ENCODE results near the gene TUBG1.

The TUBG1 gene

GRCh38 chr17:42609182-42609813 lies at the start of gene TUBG1, which contains the start of gene RETREG3:
TUBG1 (plus strand) TSS chr17:42609683; CDS start chr17:42609738, 55 bp downstream.
RETREG3 (minus strand) TSS chr17:42609374; CDS start chr17:42609324, 50 bp downstream.
- peak; percentile 99 for DNase-seq (ENCODE audit: low read depth)

- no peak for DNase-seq (ENCODE audit: low read depth)
These were observed 49.2 kb upstream of the TUBG1 start for GRCh38 chr17:42560246-42560645.

GRCh38 chr17:42561897-42562387 lies 47.5 kb upstream of the TUBG1 start, which contains the start of gene COASY:
COASY (plus strand) TSS chr17:42562148; CDS start chr17:42562623, 475 bp downstream.
- peak; percentile 85 for DNase-seq (ENCODE audit: low read depth)

- no peak for DNase-seq (ENCODE audit: low read depth)
These were observed 46.9 kb upstream of the TUBG1 start for GRCh38 chr17:42562388-42563142.

GRCh38 chr17:42563143-42563509 lies 46.4 kb upstream of the TUBG1 start:
- no peak for DNase-seq (ENCODE audit: low read depth)

- no peak for DNase-seq (ENCODE audit: low read depth)
These were observed 45.9 kb upstream of the TUBG1 start for GRCh38 chr17:42563543-42563942.

GRCh38 chr17:42563950-42564349 lies 45.5 kb upstream of the TUBG1 start:
- DNase-seq (ENCODE audit: low read depth) = no peak

GRCh38 chr17:42564815-42565522 lies 44.5 kb upstream of the TUBG1 start:
- DNase-seq (ENCODE audit: low read depth) = no peak

- no peak for DNase-seq (ENCODE audit: low read depth)
These were observed 43.8 kb upstream of the TUBG1 start for GRCh38 chr17:42565523-42566214.

- DNase-seq (ENCODE audit: low read depth) = no peak
These were observed 43.1 kb upstream of the TUBG1 start for GRCh38 chr17:42566215-42566882.

- DNase-seq (ENCODE audit: low read depth) = peak; percentile 89
These were observed 42.5 kb upstream of the TUBG1 start, which contains the start of gene MLX for GRCh38 chr17:42566883-42567573. MLX (plus strand) TSS chr17:42567100; CDS start chr17:42567125, 25 bp downstream.

- no peak for DNase-seq (ENCODE audit: low read depth)
These were observed 41.0 kb upstream of the TUBG1 start for GRCh38 chr17:42568341-42569111.

GRCh38 chr17:42571435-42572225 lies 37.9 kb upstream of the TUBG1 start:
- no peak for DNase-seq (ENCODE audit: low read depth)

- no peak for DNase-seq (ENCODE audit: low read depth)
These were observed 36.4 kb upstream of the TUBG1 start for GRCh38 chr17:42573095-42573494.

GRCh38 chr17:42574463-42574862 lies 35.0 kb upstream of the TUBG1 start:
- no peak for DNase-seq (ENCODE audit: low read depth)

GRCh38 chr17:42577140-42577531 lies 32.3 kb upstream of the TUBG1 start:
- no peak for DNase-seq (ENCODE audit: low read depth)

GRCh38 chr17:42577532-42578281 lies 31.8 kb upstream of the TUBG1 start, which contains the start of gene PSMC3IP:
PSMC3IP (minus strand) TSS chr17:42577729; CDS start chr17:42577686, 43 bp downstream.
- DNase-seq (ENCODE audit: low read depth) = peak; percentile 89

GRCh38 chr17:42578282-42578869 lies 31.1 kb upstream of the TUBG1 start:
- peak; percentile 60 for DNase-seq (ENCODE audit: low read depth)
